HG02943 (cell line): ENCODE measurements around the gene RIMKLB.

ENCODE experiments used
- ATAC-seq: cut with Tn5 transposase; IDR thresholded peaks from one replicate; pipeline ENCODE4 v1.9.1; 2021; ENCODE audit warnings: mild to moderate bottlenecking, low read depth, moderate library complexity; ENCODE audit not compliant: unreplicated experiment

RIMKLB gene

GRCh38 chr12:8697476-8698131, at the start of gene RIMKLB:
TSS of gene RIMKLB (plus strand) at chr12:8697991. CDS start at chr12:8713867, 15,876 bp downstream.
- peak; percentile 78 for ATAC-seq

- ATAC-seq = peak; percentile 64
Measured at GRCh38 chr12:8648576-8649205, 49.1 kb upstream of the RIMKLB start.

- no peak for ATAC-seq
Measured at GRCh38 chr12:8655421-8655820, 42.4 kb upstream of the RIMKLB start.

- ATAC-seq = no peak
Measured at GRCh38 chr12:8658346-8658745, 39.4 kb upstream of the RIMKLB start.

- no peak for ATAC-seq
Measured at GRCh38 chr12:8661016-8661415, 36.8 kb upstream of the RIMKLB start.

- ATAC-seq = no peak
Measured at GRCh38 chr12:8661751-8662150, 36.0 kb upstream of the RIMKLB start.

- no peak for ATAC-seq
Measured at GRCh38 chr12:8662593-8662992, 35.2 kb upstream of the RIMKLB start, which contains the start of gene MFAP5. TSS of gene MFAP5 (minus strand) at chr12:8662826. CDS start at chr12:8662104, 722 bp downstream.

GRCh38 chr12:8664228-8664913, 33.4 kb upstream of the RIMKLB start:
- ATAC-seq = no peak

- ATAC-seq = no peak
Measured at GRCh38 chr12:8665759-8666158, 32.0 kb upstream of the RIMKLB start.

GRCh38 chr12:8667270-8667669, 30.5 kb upstream of the RIMKLB start:
- no peak for ATAC-seq

- ATAC-seq = no peak
Measured at GRCh38 chr12:8668441-8668840, 29.4 kb upstream of the RIMKLB start.

- no peak for ATAC-seq
Measured at GRCh38 chr12:8672381-8672780, 25.4 kb upstream of the RIMKLB start.

- ATAC-seq = peak; percentile 66
Measured at GRCh38 chr12:8675591-8676036, 22.2 kb upstream of the RIMKLB start.

- ATAC-seq = no peak
Measured at GRCh38 chr12:8676651-8677050, 21.1 kb upstream of the RIMKLB start.

- ATAC-seq = no peak
Measured at GRCh38 chr12:8677362-8677761, 20.4 kb upstream of the RIMKLB start.

- no peak for ATAC-seq
Measured at GRCh38 chr12:8678661-8679111, 19.1 kb upstream of the RIMKLB start.

- ATAC-seq = no peak
Measured at GRCh38 chr12:8680533-8680932, 17.3 kb upstream of the RIMKLB start.

GRCh38 chr12:8681129-8681884, 16.5 kb upstream of the RIMKLB start:
- ATAC-seq = no peak

- ATAC-seq = no peak
Measured at GRCh38 chr12:8685051-8685450, 12.7 kb upstream of the RIMKLB start.

- ATAC-seq = no peak
Measured at GRCh38 chr12:8687846-8688601, 9.8 kb upstream of the RIMKLB start.
